ENCODE measurements around the gene MGAT3. TPM values are rescaled to one million over a fixed set of nuclear protein-coding genes. Genes with fewer than 3 reads are reported as not detected.

The MGAT3 gene
- total and polyA plus RNA-seq, 2 of the 13 experiments (the other 11 are each of a cell fraction or from before 2014, with no cell fraction given), result 0.11 to 0.15 TPM

GRCh38 chr22:39518996-39519680 is 62.3 kb downstream of the MGAT3 start (continued):
- peak in 1 of 2 experiments; percentile 68; a peak in 2 of 4 replicates for TF ChIP-seq POLR2A (IDR thresholded peaks at IDR 0.05; ENCODE audit: insufficient read depth in 1 of 2, low read depth in 2 of 2, low read length in 2 of 2)
- TF ChIP-seq NAIF1 (CRISPR knock-in tag; IDR thresholded peaks at IDR 0.05; ENCODE audit: borderline replicate concordance), result no peak
- TF ChIP-seq ETS1 (CRISPR knock-in tag; IDR thresholded peaks at IDR 0.05), result no peak
- TF ChIP-seq ZNF792 (CRISPR knock-in tag; IDR thresholded peaks at IDR 0.05), result 0 out of 2 replicates have a peak, but pooled peaks have one; percentile 11
- TF ChIP-seq HNF1B (CRISPR knock-in tag; IDR thresholded peaks at IDR 0.05), result peak; percentile 49
- no peak for TF ChIP-seq RFX5 (IDR thresholded peaks at IDR 0.05; ENCODE audit: low read depth, low read length)
- no peak for TF ChIP-seq CEBPB (IDR thresholded peaks at IDR 0.05; ENCODE audit: borderline replicate concordance, low read depth, low read length)
- no peak for TF ChIP-seq MXD3 (CRISPR knock-in tag; IDR thresholded peaks at IDR 0.05)
- TF ChIP-seq FOXP4 (CRISPR knock-in tag; IDR thresholded peaks at IDR 0.05), result no peak
- no peak for TF ChIP-seq PAXIP1 (CRISPR knock-in tag; conservative IDR thresholded peaks at IDR 0.05)
- TF ChIP-seq AKAP8 (CRISPR knock-in tag; IDR thresholded peaks at IDR 0.05), result no peak
- TF ChIP-seq ZNF607 (CRISPR knock-in tag; IDR thresholded peaks at IDR 0.05; ENCODE audit: borderline replicate concordance), result no peak
- TF ChIP-seq RBFOX2 (IDR thresholded peaks at IDR 0.05; ENCODE audit: low read depth, low read length), result no peak
- no peak for TF ChIP-seq ZNF101 (CRISPR knock-in tag; IDR thresholded peaks at IDR 0.05; ENCODE audit: borderline replicate concordance, low read depth)
- TF ChIP-seq ZBTB44 (CRISPR knock-in tag; IDR thresholded peaks at IDR 0.05), result no peak
- TF ChIP-seq SNAI1 (CRISPR knock-in tag; IDR thresholded peaks at IDR 0.05; ENCODE audit: borderline replicate concordance), result peak; percentile 9; the same call in 1 of the 2 replicates
- no peak for TF ChIP-seq ZFP82 (CRISPR knock-in tag; IDR thresholded peaks at IDR 0.05; ENCODE audit: borderline replicate concordance)
- TF ChIP-seq ZNF672 (CRISPR knock-in tag; IDR thresholded peaks at IDR 0.05), result no peak
- TF ChIP-seq ARID2 (CRISPR knock-in tag; IDR thresholded peaks at IDR 0.05; ENCODE audit: borderline replicate concordance), result peak; percentile 43
